ENCODE results near the gene PTPRT.

The PTPRT gene

DNA sequence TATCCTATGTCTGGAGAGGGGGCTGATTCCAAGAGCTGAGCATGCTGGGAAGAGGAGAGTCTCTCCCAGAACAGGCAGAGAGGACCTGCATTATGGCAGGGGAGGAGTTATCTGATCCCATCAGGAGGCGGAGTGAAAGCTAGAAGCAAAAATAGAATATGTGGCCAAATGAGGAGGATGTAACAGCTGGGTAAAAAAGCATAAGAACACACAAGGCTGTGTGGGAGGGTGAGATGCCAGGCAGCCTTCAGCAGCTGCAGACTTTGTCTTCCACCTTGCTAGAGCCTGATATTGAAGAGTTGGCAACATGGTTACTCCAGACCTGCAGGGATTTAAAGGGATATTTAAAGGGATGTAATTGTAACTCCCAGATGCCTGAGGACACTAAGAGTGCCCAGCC is 167.1 kb downstream of the PTPRT start:
- no peak for DNase-seq (ENCODE audit: low spot score)

DNA sequence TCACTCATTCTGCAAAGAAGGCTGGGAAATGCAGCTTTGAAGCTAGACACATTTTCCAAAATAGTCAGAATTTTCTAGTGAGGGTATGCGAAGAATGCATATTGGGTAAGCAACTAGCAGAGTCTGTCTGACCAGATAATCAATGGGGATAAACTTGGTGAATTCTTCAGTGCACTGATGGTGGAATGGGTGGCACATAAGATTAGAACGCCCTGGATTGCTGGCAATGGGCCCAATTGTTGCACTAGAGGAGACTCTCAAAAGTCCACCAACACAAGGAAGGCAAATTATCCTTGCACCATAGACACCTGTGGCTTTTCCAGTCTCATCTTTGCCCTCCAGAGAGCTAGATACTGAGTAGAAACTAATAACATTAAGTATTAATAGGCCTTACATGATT is 167.6 kb downstream of the PTPRT start:
- DNase-seq (ENCODE audit: low spot score): no peak

DNA sequence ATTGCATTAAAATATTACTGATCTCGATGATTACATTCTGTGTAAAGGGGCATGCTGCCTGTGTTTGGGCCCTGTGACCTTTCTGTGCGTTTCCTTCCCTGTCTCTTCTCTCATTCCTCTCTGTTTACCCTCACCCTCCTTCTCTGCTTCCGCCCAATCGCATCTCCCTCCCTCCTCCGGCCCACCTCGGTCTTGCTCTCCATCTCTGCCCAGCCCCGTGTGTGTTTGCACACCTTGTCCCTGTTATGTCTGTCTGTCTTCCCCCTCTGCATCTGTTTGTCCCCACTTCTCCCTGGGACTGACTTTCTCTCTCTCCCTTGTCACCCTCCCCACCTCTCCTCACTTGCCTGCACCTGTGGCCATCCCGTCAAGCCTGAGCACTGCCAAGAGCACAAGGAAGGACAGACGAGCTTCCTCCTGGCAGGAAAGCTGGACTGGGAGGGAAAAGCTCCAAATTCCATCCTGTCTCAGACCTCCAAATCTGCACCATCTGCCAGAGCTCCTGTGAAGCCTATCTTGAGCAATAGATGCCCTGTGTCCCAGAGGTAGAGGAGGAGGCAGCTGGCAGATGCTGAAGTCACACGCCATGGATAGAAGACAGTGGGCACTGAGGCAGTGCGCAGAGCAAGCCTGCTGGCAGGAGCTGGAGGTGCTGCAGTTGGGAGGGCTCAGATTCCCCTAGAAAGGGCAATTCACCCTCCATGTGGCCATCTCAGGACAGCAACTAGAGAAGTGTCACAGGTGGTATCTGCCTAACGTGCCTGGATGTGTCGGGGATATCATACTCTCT is 172.3 kb downstream of the PTPRT start:
- DNase-seq (ENCODE audit: low spot score): no peak

GRCh38 chr20:43016257-43016656 is 173.4 kb downstream of the PTPRT start:
- DNase-seq (ENCODE audit: low spot score): no peak

DNA sequence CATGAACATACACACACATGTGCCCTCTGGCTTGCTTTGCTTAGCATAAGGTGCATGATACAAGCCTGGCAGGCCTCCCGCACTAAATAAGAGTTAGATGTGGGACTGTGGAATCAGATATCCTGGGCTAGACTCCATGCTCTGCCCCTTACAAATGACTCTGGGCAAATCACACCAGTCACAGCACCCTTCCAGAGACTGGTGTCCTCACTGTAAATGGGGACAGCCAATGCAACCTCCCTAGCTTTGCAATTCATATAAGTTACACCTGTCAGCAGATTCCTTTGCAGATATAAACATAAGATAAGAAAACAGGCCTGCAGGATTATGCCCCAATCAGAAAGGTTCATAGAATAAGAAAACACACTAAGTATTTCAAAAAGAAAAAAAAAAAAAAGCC is 174.1 kb downstream of the PTPRT start:
- no peak for DNase-seq (ENCODE audit: low spot score)

DNA sequence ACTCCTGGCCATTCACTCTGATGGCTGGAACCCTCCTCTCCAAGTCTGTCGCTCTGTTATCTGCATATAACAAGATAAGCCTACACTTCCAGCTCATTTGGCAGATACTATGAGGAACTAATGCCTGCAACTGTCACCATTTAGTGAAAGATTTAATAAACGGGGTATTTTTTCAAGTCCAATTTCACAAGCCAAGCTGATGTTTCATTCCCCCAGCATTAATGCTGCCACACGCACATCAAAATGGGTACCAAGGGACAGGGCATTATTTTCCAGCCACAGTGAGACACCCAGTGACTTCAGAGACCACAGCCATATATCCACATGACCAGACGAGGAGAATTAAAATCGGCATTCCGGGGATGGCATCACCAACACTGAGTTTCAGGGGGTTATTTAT is 175.5 kb downstream of the PTPRT start:
- no peak for DNase-seq (ENCODE audit: low spot score)

GRCh38 chr20:43011491-43011890 is 178.2 kb downstream of the PTPRT start:
- no peak for DNase-seq (ENCODE audit: low spot score)

- DNase-seq (ENCODE audit: low spot score): no peak
Observed at GRCh38 chr20:43009532-43009931, 180.2 kb downstream of the PTPRT start.

DNA sequence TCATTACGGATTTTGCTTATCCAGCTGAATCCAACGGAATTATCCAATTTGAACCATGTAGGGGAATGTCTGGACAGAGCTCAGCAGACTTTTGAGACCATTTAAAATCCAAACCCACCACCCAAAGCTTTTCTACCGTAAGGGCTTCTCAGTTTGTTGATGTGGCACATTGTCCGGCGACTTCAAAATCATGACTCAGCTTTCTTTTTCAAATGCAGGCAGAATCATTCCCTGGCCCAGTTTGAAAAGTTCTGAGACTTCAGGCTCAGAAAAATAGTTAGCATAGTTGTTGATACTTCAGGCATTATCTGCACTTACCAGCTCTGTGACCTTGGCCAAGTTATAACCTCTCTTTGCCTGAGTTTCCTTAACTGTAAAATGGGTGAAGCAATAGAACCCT is 182.2 kb downstream of the PTPRT start:
- no peak for DNase-seq (ENCODE audit: low spot score)

GRCh38 chr20:43006651-43007375 is 182.9 kb downstream of the PTPRT start:
- no peak for DNase-seq (ENCODE audit: low spot score)

- no peak for DNase-seq (ENCODE audit: low spot score)
Observed at GRCh38 chr20:43003318-43003944, 186.3 kb downstream of the PTPRT start.

GRCh38 chr20:42996141-42996540 is 193.6 kb downstream of the PTPRT start:
- no peak for DNase-seq (ENCODE audit: low spot score)

DNA sequence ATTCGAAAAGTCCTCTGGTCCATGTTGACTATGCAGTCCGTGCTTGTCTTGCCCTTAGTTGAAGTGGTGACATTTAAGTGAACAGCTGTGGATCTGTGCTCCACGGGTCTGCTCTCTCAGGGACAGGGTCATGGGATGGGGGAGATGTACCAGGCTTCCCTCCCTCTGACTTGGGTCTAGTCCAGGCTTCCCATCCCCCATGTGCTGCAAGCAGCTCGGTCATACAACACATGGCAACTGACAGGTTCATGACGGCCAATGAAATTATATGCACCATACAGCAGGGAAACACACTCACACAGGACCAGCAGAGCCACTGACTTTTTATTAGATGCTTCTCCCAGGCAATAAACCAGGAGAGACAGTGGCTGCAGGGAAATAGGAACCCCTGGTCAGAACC is 201.4 kb downstream of the PTPRT start:
- no peak for DNase-seq (ENCODE audit: low spot score)

- DNase-seq (ENCODE audit: low spot score): no peak
Observed at GRCh38 chr20:42987376-42988114, 202.2 kb downstream of the PTPRT start.

DNA sequence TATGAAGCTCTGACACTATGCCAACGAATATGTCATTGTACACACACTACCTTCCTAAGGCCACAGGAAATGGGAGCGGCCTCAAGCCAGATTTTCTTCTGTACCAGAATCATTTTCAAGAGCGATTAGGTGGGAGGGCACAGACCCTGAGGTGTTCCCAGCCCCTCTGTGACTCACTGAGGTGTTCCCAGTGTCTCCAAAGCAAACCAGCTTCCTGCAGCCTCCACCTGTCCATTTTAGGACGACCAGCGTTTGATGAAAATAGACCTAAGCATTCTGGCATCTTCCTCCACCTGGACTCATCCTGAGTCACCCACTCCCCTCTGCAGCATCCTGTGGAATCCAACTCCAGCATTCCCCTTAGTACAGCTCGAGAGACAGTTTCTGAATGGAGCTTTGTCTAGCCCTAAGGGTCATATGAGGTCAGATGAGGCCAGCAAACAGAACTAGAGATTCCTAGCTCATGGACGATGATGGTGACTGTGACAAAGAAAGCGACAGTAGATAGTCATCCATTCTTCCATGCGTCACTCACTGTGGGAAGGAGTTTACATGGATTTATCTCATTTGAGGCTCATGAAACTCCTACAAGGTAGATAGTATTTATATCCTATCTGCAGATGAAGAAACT is 203.4 kb downstream of the PTPRT start:
- no peak for DNase-seq (ENCODE audit: low spot score)

DNA sequence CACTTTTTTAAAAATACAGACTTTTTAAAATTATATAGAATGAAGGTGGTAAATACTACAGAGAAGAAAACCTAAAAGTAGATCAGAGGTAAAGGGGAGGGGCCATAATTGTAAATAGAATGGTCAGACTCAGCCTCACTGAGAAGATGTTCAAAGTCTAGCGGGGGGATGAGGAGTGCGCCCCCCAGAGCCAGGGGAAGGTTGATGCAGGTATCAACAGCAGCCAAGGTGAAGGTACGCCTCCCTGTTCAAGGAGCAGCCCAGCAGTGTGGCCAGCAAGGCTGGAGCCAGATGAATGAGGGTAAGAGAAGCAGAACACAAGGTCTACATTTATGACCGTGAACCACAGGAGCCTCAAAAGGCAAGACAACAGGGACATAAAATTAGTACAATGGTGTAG is 204.1 kb downstream of the PTPRT start:
- no peak for DNase-seq (ENCODE audit: low spot score)

DNA sequence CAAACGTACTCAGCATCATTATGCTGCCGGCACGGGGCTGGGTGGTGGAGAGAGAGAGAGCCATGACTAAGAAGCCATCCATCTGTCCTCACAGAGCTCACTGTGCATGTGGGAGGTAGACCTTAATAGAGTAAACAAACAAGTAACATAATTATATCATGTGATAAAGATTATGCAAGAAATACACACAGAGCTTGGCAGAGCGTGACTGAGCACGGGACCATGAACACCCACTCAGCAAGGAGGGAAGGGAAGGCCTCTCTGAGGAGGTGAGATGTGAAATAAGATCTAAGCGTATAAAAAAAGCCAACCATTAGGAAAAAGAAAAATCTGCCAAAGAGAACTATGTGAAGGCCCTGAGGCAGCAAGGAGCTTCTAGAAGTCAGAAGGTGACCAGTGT is 207.5 kb downstream of the PTPRT start:
- no peak for DNase-seq (ENCODE audit: low spot score)

GRCh38 chr20:42981253-42981652 is 208.5 kb downstream of the PTPRT start:
- DNase-seq (ENCODE audit: low spot score): no peak

DNA sequence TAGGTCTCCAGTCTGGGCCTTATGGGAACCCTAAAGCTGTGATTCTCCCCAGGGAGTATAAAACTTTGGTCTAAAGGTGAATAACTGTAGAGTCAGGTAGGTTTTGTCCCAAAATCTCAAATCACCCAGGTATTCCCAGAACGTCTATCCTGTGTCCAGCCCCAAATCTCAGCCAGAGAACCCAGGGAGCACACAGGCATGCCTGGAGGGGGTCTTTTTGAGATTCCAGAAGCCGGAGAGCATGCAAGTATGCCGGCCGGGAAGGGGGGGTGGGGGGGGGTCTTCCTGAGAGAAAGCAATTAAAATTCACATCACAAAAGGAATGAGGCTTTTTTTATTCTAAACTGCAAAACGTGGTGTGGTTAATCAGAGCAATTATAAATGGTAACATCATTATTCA is 210.0 kb downstream of the PTPRT start:
- DNase-seq (ENCODE audit: low spot score): no peak

GRCh38 chr20:42978184-42978974 is 211.3 kb downstream of the PTPRT start:
- DNase-seq (ENCODE audit: low spot score): no peak

DNA sequence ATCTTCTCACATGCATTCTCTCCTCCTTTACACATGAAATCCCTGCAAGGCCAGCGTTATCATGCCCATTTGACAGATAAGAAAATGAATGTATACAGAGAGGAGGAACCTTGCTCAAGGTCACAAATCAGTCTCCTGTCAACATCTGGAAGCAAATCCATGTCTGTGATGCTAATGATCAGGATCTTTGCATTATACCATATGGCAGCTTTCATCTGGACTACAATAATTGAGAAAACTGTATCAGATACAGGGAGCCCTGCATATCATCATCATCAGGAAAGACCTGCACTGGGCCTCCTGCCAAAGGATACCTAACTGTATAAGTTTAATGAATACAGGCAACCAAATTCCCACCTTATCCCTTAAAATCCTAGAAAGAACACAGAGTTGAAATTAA is 213.7 kb downstream of the PTPRT start:
- no peak for DNase-seq (ENCODE audit: low spot score)

Measured in cerebellar cortex (tissue), 1 donor.